GM12878 (cell line): Measurements from ENCODE around the gene NCAM2. TPM values are rescaled to one million over a fixed set of nuclear protein-coding genes. Genes with fewer than 3 reads are reported as not detected.

Experiments
- ATAC-seq: fragments of 200-7000 bp; cut with Tn5 transposase; 3 replicates; pipeline ENCODE4 v1.9.1; 2020; ENCODE audit warnings: mild to moderate bottlenecking, moderate library complexity
- BruUV-seq: library from RNA; stranded (reverse); fragments of 400-500 nt; replicated peaks from 2 replicates; lab custom pipeline; 2021; lab: Mats Ljungman, UMichigan
- CTCF ChIA-PET: fragments of 300-600 bp; sonication (Branson Sonifier 250); formaldehyde crosslinking; extraction: SDS; loops from one replicate; lab custom pipeline; 2021; ENCODE audit warnings: inconsistent platforms; lab: Yijun Ruan, JAX
- POLR2A ChIA-PET: fragments of 350-600 bp; formaldehyde crosslinking; extraction: SDS; loops from one replicate; lab custom pipeline; 2021; ENCODE audit warnings: inconsistent platforms; lab: Charles Lee
- RAD21 ChIA-PET: fragments of 300-600 bp; sonication (Branson Sonifier 250); formaldehyde crosslinking; loops from one replicate; lab custom pipeline; 2023; ENCODE audit warnings: antibody characterized with exemption; ENCODE audit not compliant: unreplicated experiment; lab: Charles Lee
- SMC1A ChIA-PET: fragments of 300-600 bp; sonication (Branson Sonifier 250); formaldehyde crosslinking; loops from one replicate; lab custom pipeline; 2023; ENCODE audit not compliant: unreplicated experiment, uncharacterized antibody; lab: Charles Lee
- DNase-seq: peaks from one replicate; pipeline ENCODE4 v3.0.0-alpha.2; 2011; ENCODE audit warnings: low read depth, low spot score
- FAIRE-seq: peaks from 3 replicates; lab custom pipeline; 2011; peaks lifted over from hg19 to GRCh38; lab: Jason Lieb, UNC
- H2AFZ ChIP-seq: 2 replicates; pipeline ENCODE4 v1.6.0; 2011; ENCODE audit warnings: low read depth, low read length, control low read depth; ENCODE audit not compliant: control insufficient read depth
- H3K27ac ChIP-seq: 2 replicates; pipeline ENCODE4 v1.5.1; 2011; ENCODE audit warnings: control low read depth; ENCODE audit not compliant: control insufficient read depth, insufficient read depth
- H3K27me3 ChIP-seq, 2 experiments: replicated peaks in 1 of 2; 2 replicates each; pipeline versions ENCODE4 v1.6.0 to v1.6.1; 2011; ENCODE audit warnings: low read length in 1 of 2; ENCODE audit not compliant: control insufficient read depth in 2 of 2, insufficient read depth in 2 of 2
- H3K36me3 ChIP-seq, 2 experiments: 2 replicates each; pipeline ENCODE4 v1.5.1; 2011; ENCODE audit warnings: low read length in 1 of 2; ENCODE audit not compliant: control insufficient read depth in 2 of 2, insufficient read depth in 2 of 2
- H3K4me1 ChIP-seq: 2 replicates; pipeline ENCODE4 v1.6.1; 2011; ENCODE audit warnings: mild to moderate bottlenecking, low read length, moderate library complexity, mixed read lengths; ENCODE audit not compliant: control insufficient read depth, insufficient read depth
- H3K4me2 ChIP-seq: 2 replicates; pipeline ENCODE4 v1.6.0; 2011; ENCODE audit warnings: control low read depth; ENCODE audit not compliant: control insufficient read depth, insufficient read depth
- H3K4me3 ChIP-seq: fragments of 200-600 bp; sonication (generic); 2 replicates; pipeline ENCODE4 v1.5.1; 2016
- H3K79me2 ChIP-seq: 2 replicates; pipeline ENCODE4 v1.6.0; 2011; ENCODE audit warnings: low read length; ENCODE audit not compliant: control insufficient read depth, insufficient read depth
- H3K9ac ChIP-seq: 2 replicates; pipeline ENCODE4 v1.8.0; 2011; ENCODE audit warnings: low read length, control low read depth, mixed read lengths; ENCODE audit not compliant: control insufficient read depth, insufficient read depth
- H3K9me3 ChIP-seq: replicated peaks from 3 replicates; pipeline ENCODE4 v1.5.1; 2011; ENCODE audit warnings: mild to moderate bottlenecking, low read length; ENCODE audit not compliant: control insufficient read depth, insufficient read depth
- H4K20me1 ChIP-seq: 2 replicates; pipeline ENCODE4 v1.6.0; 2011; ENCODE audit not compliant: control insufficient read depth, insufficient read depth
- ASH2L ChIP-seq: fragments of 300-600, 200-600 bp; sonication (generic); IDR thresholded peaks from 2 replicates; pipeline ENCODE4 v1.6.1; 2017; ENCODE audit warnings: low read depth, mild to moderate bottlenecking, borderline replicate concordance
- CEBPB ChIP-seq, 2 experiments: fragments of 150-350 bp in 1 of 2; IDR thresholded peaks; 2 replicates each; pipeline ENCODE4 v1.6.1; 2012 to 2014; ENCODE audit warnings: low read depth in 2 of 2, low read length in 2 of 2, borderline replicate concordance in 1 of 2, inconsistent platforms in 1 of 2
- CHD1 ChIP-seq: IDR thresholded peaks from 2 replicates; pipeline ENCODE4 v1.6.1; 2012; ENCODE audit warnings: low read depth, low read length, improper control_type of control experiment
- CREB1 ChIP-seq: IDR thresholded peaks from 2 replicates; pipeline ENCODE4 v1.6.1; 2012; ENCODE audit warnings: low read depth, mild to moderate bottlenecking, inconsistent platforms
- FOS ChIP-seq: IDR thresholded peaks from 3 replicates; pipeline ENCODE4 v1.6.1; 2011; ENCODE audit warnings: borderline replicate concordance; ENCODE audit not compliant: insufficient read length; ENCODE audit errors: extremely low read depth
- HCFC1 ChIP-seq: fragments of 150-350 bp; IDR thresholded peaks from 2 replicates; pipeline ENCODE4 v1.6.1; 2014; ENCODE audit warnings: low read length
- MTA3 ChIP-seq: IDR thresholded peaks from 2 replicates; pipeline ENCODE4 v1.6.1; 2012; ENCODE audit warnings: low read length, inconsistent platforms, borderline replicate concordance
- RELA ChIP-seq: fragments of 450-650 bp; IDR thresholded peaks from 2 replicates; pipeline ENCODE4 v1.8.0; 2014; ENCODE audit warnings: borderline replicate concordance; ENCODE audit not compliant: partially characterized antibody
- RFX5 ChIP-seq: IDR thresholded peaks from 2 replicates; pipeline ENCODE4 v1.6.1; 2011; ENCODE audit warnings: low read depth, low read length, improper control_type of control experiment
- STAT3 ChIP-seq: IDR thresholded peaks from 2 replicates; pipeline ENCODE4 v1.6.1; 2011; ENCODE audit warnings: low read depth, low read length, improper control_type of control experiment
- TCF3 ChIP-seq: IDR thresholded peaks from 2 replicates; pipeline ENCODE4 v1.6.1; 2012; ENCODE audit warnings: low read depth, mild to moderate bottlenecking, low read length, borderline replicate concordance; ENCODE audit not compliant: insufficient read depth
- ZBTB33 ChIP-seq: fragments of 450-650 bp; IDR thresholded peaks from 2 replicates; pipeline ENCODE4 v1.6.1; 2017; ENCODE audit warnings: mild to moderate bottlenecking
- ZNF622 ChIP-seq: fragments of 450-650 bp; IDR thresholded peaks from 2 replicates; pipeline ENCODE4 v1.6.1; 2017; ENCODE audit warnings: mild to moderate bottlenecking, inconsistent platforms
- WGBS: methylation state at CpG from one replicate; pipeline ENCODE4 v1.1.6; 2016; ENCODE audit warnings: low lambda C conversion rate; ENCODE audit not compliant: insufficient replicate concordance, insufficient coverage; ENCODE audit errors: missing lambda C conversion rate; 5-methylcytosine and 5-hydroxymethylcytosine counted together
- in situ Hi-C: fragments of 300-500 bp; cut with MboI; formaldehyde crosslinking; loops from 9 replicates; pipeline ENCODE4 v1.14.3; 2018; ENCODE audit warnings: mixed read lengths
- intact Hi-C: fragments of 100-400 bp; cut with micrococcal nuclease; formaldehyde crosslinking; loops from one replicate; pipeline ENCODE4 v1.14.2; 2022; ENCODE audit not compliant: unreplicated experiment
- polyA plus RNA-seq, 11 experiments: library from polyadenylated mRNA; depleted of rRNA in 4 of 11; unstranded in 6 of 11; stranded (reverse) in 5 of 11; fragments of >200 nt; fragmentation: Nextera tagmentation in 4 of 11; fragmentation: Illumina TruSeq in 1 of 11; extraction: Ambion mirVana in 4 of 11; extraction: Trizol in 1 of 11; gene quantifications; 1 replicate in 1 of 11; 2 replicates in 10 of 11; pipeline versions ENCODE4 v1.2.1 to v1.2.3, GENCODE V29; 2011 to 2016; ENCODE audit warnings: inconsistent platforms in 2 of 11, missing spikeins in 2 of 11, low read depth in 1 of 11
- total RNA-seq, 4 experiments: library from RNA; depleted of rRNA in 3 of 4; stranded (reverse); fragments of >200 nt in 3 of 4; fragmentation: Illumina TruSeq in 1 of 4; extraction: Trizol in 1 of 4; gene quantifications; 2 replicates each; pipeline versions ENCODE4 v1.2.1 to v1.2.3, GENCODE V29; 2013 to 2021
- TF ChIP-seq, protein P1 (sequence below): fragments of 450-650 bp; IDR thresholded peaks from 2 replicates; pipeline ENCODE4 v1.6.1; 2017; ENCODE audit warnings: mild to moderate bottlenecking, moderate library complexity

The NCAM2 gene
- total and polyA plus RNA-seq, 10 of the 15 experiments (the other 5 are each of a cell fraction or from before 2014, with no cell fraction given) = 0.23 to 0.27 TPM; not detected in 8

DNA sequence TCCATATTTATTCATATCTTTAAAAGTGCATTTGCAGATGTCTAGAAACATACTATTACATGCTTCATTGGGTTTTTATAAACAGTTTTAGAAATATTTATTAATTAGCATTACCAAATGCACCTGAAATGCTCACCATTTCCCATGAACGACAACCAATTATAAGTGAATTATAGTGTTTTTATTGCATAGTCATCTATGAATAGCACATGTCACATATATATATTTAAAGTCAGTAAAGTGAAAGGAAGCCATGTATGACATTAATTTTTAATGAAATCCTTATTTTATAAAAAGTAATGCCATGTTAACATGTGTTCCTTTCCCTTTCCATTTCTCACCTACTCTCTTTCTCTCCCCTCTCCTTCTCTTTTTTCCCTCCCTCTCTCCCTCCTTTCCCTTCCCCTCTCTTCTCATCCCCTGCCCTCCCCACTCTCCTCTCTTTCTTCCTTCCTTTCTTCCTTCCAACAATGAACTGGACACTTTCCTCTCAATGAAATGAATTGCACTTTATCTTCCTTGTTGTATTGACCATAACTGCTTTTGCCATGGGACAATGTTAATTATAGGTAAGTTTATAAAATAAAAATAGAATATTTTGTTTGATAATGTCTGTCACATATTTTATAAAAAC lies 179.3 kb downstream of the NCAM2 start:
- DNase-seq (no peak), FAIRE-seq (no peak), ATAC-seq (no peak)
- SMC1A ChIA-PET = no interaction called here
- BruUV-seq = no TSS peak
- 0% methylated on average over 1 of the region's 1 CpG for WGBS
- Histone ChIP-seq H3K9ac (no peak overlapping the region), H4K20me1 (no peaks in the 10 kb centered on the region), H2AFZ (no peak overlapping the region), H3K4me3 (no peak overlapping the region), H3K9me3 (no peaks in the 10 kb centered on the region), H3K36me3 (no peaks in the 10 kb centered on the region), H3K27ac (no peak overlapping the region), H3K27me3 (no peaks in the 10 kb centered on the region), H3K4me2 (no peak overlapping the region), H3K4me1 (no peaks in the 10 kb centered on the region), H3K79me2 (no peaks in the 10 kb centered on the region)
- in situ Hi-C loops (no loop called here), intact Hi-C loops (no loop called here)
- CTCF ChIA-PET = no interaction called here
- TF ChIP-seq, protein P1, sequence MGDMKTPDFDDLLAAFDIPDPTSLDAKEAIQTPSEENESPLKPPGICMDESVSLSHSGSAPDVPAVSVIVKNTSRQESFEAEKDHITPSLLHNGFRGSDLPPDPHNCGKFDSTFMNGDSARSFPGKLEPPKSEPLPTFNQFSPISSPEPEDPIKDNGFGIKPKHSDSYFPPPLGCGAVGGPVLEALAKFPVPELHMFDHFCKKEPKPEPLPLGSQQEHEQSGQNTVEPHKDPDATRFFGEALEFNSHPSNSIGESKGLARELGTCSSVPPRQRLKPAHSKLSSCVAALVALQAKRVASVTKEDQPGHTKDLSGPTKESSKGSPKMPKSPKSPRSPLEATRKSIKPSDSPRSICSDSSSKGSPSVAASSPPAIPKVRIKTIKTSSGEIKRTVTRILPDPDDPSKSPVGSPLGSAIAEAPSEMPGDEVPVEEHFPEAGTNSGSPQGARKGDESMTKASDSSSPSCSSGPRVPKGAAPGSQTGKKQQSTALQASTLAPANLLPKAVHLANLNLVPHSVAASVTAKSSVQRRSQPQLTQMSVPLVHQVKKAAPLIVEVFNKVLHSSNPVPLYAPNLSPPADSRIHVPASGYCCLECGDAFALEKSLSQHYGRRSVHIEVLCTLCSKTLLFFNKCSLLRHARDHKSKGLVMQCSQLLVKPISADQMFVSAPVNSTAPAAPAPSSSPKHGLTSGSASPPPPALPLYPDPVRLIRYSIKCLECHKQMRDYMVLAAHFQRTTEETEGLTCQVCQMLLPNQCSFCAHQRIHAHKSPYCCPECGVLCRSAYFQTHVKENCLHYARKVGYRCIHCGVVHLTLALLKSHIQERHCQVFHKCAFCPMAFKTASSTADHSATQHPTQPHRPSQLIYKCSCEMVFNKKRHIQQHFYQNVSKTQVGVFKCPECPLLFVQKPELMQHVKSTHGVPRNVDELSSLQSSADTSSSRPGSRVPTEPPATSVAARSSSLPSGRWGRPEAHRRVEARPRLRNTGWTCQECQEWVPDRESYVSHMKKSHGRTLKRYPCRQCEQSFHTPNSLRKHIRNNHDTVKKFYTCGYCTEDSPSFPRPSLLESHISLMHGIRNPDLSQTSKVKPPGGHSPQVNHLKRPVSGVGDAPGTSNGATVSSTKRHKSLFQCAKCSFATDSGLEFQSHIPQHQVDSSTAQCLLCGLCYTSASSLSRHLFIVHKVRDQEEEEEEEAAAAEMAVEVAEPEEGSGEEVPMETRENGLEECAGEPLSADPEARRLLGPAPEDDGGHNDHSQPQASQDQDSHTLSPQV = no peak
- TF ChIP-seq CREB1 (no peak), HCFC1 (no peak), MTA3 (no peak), STAT3 (no peak), RELA (no peak), CEBPB (IDR thresholded peaks at IDR 0.05; ENCODE audit: borderline replicate concordance in 1 of 2, low read depth in 2 of 2, low read length in 2 of 2) (no peak), ZNF622 (no peak), TCF3 (no peak), ASH2L (no peak), CHD1 (no peak), ZBTB33 (no peak), FOS (no peak), RFX5 (no peak)
- POLR2A ChIA-PET = no interaction called here
- RAD21 ChIA-PET = no interaction called here
